Hematopoietic multipotent progenitor cell treated with erythropoietin and hydrocortisone succinate and interleukin-3 and kit ligand, for 8 days (in vitro differentiated cells): ENCODE measurements around the gene SPAG5.
"Not testable (repeated sequence)": the region's sequence is repeated elsewhere in the genome, so short reads cannot be mapped to it uniquely, and the experiment has no call there.

Experiments used
- DNase-seq: peaks from one replicate; pipeline ENCODE4 v3.0.0-alpha.2; 2015

Gene SPAG5

DNA sequence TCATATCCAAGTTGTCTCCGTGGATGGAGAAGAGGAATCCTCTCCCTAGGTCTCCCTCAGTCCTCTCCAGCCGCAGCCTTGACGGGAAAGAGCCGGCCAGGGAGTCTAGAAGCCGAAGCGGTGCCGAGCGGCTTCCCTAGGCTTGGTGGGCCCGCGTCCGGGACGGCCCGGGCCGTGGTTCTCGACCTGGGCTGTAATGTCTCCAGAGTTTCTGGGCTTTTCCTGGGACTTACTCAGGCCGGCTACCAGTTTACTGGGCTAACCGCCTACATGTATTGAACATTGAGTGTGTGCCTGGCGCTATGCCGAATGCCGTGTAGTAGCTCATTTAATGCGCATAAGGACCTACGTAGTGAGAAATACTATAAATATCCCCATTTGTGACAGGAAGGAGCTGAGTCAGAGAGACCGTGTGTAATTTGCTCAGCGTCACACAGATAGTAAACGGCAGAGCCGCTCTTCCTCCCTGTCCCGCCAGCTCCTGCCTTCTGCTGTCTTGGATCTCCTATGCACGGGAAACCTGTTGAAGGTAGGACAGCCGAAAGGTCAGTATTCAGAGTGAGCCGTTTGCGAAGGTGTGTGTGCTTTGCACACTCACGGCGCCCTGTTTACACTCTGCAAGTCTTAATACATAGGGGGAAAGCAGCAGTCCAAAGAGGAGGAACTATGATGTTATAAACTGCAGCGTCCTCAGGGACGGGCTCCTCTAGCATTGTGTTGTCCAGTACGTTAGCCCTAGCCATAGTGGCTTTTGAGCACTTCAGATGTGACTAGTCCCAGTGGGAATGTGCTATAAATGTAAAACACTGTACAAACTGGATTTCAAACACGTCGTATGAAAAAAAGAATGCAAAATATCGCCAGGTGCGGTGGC, 723 bp upstream of the SPAG5 start:
- peak; percentile 82 for DNase-seq

DNA sequence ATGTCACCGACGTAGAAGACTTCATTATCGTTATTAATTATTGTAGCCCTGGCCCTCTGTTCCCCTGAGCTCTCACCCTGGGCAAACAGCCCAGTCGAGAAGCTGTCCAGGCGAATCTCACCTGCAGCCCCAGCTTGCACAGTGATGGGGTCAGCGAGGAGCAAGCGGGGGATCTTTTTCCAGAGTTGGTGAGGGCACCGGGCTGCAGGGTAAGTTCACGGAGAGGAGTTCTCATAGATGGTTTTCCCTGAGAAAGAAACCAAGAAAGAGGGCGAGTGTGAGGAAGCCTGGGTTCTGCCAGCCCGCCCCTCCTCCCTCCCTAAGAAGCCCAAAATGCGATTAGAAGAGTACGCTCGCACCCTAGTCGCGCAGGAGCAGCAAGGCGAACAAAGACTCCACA, 436 bp downstream of the SPAG5 start:
- no peak for DNase-seq

DNA sequence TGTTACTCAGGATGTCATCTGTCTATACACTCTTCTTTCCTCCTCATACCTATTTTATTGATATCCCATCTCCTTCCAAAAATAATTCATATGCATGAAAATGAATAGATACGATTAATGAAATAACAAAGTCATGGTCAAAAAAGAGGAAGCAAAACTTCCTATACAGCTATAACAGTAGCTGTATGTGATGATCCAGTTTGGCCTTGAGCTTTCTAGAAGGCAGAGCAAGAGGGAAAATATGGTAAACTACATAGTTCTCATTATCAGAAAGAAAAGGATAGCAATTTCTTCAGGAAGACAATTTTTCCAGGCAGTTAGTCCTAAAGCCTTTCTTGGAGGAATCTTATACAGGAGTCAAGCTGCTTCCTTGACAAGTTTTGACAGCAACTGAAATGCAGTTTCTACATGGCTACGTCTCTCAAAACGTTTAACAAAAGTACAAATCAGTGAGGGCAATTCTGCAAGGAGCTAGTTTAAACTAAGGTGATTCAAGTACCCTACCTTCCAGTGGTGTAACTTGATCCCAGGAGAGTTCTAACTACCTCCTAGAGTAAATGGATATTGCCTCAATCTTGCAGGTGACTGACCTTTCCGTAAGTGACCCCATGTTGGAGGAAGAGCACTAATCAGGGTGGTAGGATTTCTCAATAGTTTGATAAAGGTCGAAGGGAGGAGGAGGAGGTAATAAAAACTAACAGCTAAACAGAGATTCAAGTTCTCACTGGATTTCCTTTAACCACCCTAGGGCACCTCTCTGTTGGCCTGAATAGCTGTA, 1.0 kb downstream of the SPAG5 start:
- no peak for DNase-seq

- DNase-seq = no peak
These were observed 6.6 kb downstream of the SPAG5 start for GRCh38 chr17:28592260-28592659.

- no peak for DNase-seq
These were observed 13.0 kb downstream of the SPAG5 start for GRCh38 chr17:28585851-28586250.

GRCh38 chr17:28584434-28584833, 14.4 kb downstream of the SPAG5 start:
- DNase-seq = no peak

DNA sequence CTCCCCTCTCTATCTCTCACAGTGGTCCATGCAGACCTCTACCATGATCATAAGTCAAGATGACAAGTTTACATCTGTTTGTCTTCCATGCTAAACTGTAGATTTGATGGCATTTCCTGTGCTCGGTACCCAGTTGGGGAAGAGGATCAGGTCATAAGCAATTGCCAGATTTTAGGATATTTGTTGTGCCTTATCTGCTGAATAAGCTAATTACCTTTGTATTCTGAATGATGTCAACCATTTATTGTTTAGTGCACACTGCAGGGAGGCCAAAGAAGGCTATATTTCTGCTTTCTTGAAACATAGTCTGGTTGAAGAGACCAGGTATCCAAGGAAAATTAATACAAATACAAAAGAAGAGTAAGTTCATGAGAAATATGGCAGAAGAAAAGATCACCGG, 16.3 kb downstream of the SPAG5 start:
- DNase-seq = no peak

- no peak for DNase-seq
These were observed 17.9 kb downstream of the SPAG5 start for GRCh38 chr17:28580959-28581358.

GRCh38 chr17:28579526-28579925, 19.3 kb downstream of the SPAG5 start:
- no peak for DNase-seq

DNA sequence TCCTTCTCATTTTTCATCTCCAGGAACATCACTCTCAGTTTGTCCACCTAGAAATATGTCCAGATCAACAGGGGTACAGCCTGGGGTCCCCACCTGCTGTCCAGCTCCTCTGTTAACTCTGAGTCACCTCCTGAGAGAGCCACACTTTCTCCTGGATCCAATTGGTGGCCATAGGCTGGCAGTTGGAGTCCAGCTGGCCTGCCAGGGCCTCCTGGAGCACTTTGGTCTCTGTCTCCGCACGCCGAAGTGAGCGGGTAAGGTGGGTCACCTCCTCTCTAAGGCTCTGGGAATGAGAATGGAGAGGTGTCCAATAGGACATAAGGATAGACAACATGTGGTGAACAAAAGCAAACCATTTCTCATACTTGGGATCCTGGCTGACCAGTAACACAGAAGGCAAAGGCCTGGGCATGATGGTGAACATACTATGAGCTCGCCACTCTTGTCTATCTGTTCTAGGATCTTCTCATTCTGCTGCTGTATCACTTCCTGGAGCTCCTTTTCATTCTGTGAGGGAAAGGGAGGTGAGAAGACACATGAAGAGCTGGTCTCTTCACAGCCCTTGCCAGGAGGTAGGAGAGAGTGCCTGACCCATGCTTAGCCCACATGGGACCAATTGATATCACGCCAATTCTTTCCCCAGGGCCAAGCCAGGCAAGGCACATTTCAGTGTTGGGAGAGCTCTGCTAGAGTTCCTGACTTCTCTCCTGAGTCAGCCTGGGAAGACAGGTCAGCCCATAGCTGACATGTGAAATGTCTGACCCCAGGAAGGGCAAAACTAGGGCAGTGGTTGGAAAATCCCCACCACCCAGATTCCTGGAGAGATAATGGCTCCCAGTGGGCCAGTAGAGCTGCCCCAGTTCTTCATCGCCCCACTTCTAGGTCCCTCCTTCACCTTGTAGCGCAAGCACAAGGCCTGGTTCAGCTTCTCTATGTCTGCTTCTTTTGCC, 20.3 kb downstream of the SPAG5 start:
- no peak for DNase-seq

DNA sequence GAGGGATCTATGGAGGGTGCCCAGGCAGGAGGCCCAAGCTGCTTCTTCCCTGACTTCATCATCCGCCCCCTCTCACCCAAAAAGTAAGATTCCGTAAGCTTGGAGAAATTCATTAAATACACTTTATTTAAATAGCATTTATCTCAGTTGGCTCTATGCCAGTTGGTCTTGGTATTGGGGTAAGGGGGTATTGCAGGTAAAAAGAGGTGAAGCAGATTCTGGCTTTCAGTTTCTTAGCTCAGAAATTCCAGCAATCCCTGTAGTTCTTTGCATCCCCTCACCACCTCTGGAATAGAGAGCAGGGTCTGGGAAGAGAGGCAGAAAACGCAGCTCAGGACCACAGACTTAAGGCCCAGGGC, 21.4 kb downstream of the SPAG5 start:
- no peak for DNase-seq

GRCh38 chr17:28576758-28577465, 21.9 kb downstream of the SPAG5 start, which contains the start of gene ALDOC:
Gene ALDOC, minus strand, starts transcription at chr17:28576895. Its CDS starts 1,363 bp downstream, at chr17:28575532.
- peak; percentile 97 for DNase-seq

- not testable (repeated sequence) for DNase-seq
These were observed 22.8 kb downstream of the SPAG5 start for GRCh38 chr17:28576016-28576415.

GRCh38 chr17:28575126-28575795, 23.6 kb downstream of the SPAG5 start:
- DNase-seq = peak; percentile 73

DNA sequence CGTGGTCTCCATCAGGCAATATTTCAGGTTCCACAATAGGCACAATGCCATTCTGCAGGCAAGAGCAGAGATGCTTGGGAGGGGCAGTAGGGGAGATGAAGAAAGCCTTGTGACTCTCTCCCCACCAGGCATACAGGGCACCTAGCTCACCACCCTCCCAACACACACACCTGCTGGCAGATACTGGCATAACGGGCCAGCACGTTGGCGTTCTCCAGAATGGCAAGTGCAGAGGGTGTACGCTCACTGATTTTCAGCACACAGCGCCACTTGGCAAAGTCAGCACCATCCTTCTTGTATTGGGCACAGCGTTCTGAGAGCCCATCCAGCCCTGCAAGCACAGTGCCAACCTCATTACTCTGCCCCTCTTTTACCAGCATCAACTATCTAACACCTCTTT, 24.3 kb downstream of the SPAG5 start:
- peak; percentile 9 for DNase-seq

- DNase-seq = no peak
These were observed 24.8 kb downstream of the SPAG5 start for GRCh38 chr17:28573966-28574480.

GRCh38 chr17:28573521-28573920, 25.3 kb downstream of the SPAG5 start:
- DNase-seq = no peak

DNA sequence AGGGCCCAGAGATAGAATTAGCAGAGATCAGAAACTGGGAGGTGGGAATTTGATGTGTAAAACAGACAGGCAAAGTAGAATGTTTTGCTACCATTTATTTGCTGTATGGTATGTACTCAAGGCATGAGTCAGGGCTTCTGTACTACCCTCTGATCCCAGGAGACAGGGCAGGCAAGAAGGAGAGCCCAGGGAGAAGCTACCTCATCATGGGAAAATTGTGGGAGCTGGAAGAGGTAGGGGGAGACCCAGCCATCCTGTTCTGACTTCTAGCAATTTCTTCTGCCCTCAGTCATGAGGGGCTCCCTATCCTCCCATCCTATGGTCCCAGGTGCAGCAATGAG, 25.8 kb downstream of the SPAG5 start:
- DNase-seq = no peak

- peak; percentile 54 for DNase-seq
These were observed 26.4 kb downstream of the SPAG5 start for GRCh38 chr17:28572259-28573039.

DNA sequence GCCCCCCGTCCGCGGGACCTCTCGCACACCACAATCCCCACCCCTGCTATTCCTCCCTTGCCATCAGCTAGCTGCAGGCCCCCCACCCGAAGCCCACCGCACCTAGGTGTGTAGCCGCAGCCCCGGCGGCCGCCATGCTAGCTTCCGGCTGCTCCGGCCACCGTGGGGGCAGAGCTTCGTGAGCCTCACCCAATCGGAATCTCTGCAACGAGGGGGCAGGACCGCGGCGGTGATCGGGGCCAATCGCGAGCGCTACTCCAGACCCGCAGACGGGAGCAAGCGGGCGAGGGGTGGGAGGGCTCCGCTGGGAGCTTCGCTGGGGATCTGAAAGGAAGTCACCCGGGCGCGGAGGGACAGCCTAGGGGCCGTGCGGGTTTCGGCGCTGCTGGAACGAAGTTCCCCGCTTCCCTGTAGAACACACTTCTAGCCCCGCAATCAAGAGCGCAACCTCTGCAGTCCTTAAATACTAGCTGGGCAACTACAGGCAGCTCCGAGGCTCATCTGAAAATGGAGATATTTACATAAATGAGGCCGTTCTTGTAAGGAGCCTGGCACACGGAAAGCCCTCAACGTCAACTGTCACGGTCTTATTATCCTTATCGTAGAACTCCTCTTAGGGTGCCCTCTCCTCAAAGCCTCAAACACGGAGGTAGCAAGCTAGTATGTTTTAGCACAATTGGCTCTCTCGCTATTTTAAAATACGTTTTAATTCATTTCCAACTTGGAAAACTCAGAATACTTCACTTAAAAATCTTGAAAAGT, 27.3 kb downstream of the SPAG5 start, which contains the start of gene PIGS:
Gene PIGS (minus strand): TSS at position 164 of the 762 bp plus-strand sequence. CDS start 28 bp downstream, at position 136.
- peak; percentile 91 for DNase-seq
